SK-N-SH treated with all-trans-retinoic acid at 6 μM for 48 hours (cell line): ENCODE data around the gene CCDC106.

Experiments
- ATAC-seq: fragments of 200-7000 bp; cut with Tn5 transposase; 3 replicates; pipeline ENCODE4 v1.9.1; 2020; ENCODE audit warnings: mild to moderate bottlenecking, moderate library complexity
- ARNTL ChIP-seq: fragments of 450-650 bp; formaldehyde crosslinking; IDR thresholded peaks from 2 replicates; pipeline ENCODE4 v1.5.0; 2020; ENCODE audit warnings: low read depth, mild to moderate bottlenecking, moderate library complexity, borderline replicate concordance
- BACH2 ChIP-seq: fragments of 250-450 bp; sonication (Bioruptor Pico); IDR thresholded peaks from 2 replicates; pipeline ENCODE4 v1.9.0; 2021; ENCODE audit warnings: mild to moderate bottlenecking, borderline replicate concordance
- ESRRG ChIP-seq: fragments of 250-450 bp; sonication (Bioruptor Pico); IDR thresholded peaks from 2 replicates; pipeline ENCODE4 v1.6.1; 2021; ENCODE audit warnings: mild to moderate bottlenecking
- GLIS3 ChIP-seq: fragments of 250-450 bp; sonication (Bioruptor Pico); IDR thresholded peaks from 2 replicates; pipeline ENCODE4 v1.5.0; 2020; ENCODE audit warnings: mild to moderate bottlenecking, moderate library complexity
- OSR1 ChIP-seq: fragments of 250-450 bp; sonication (Bioruptor Pico); IDR thresholded peaks from 2 replicates; pipeline ENCODE4 v1.8.0; 2022; ENCODE audit warnings: moderate library complexity, mild to moderate bottlenecking, inconsistent platforms
- PPARA ChIP-seq: fragments of 250-450 bp; sonication (Bioruptor Pico); IDR thresholded peaks from 2 replicates; pipeline ENCODE4 v1.5.0; 2020; ENCODE audit warnings: mild to moderate bottlenecking, borderline replicate concordance
- RARB ChIP-seq: fragments of 250-450 bp; sonication (Bioruptor Pico); IDR thresholded peaks from 2 replicates; pipeline ENCODE4 v1.8.0; 2021; ENCODE audit warnings: mild to moderate bottlenecking, moderate library complexity
- SNAI2 ChIP-seq: fragments of 250-450 bp; sonication (Bioruptor Pico); IDR thresholded peaks from 2 replicates; pipeline ENCODE4 v1.5.0; 2020; ENCODE audit warnings: mild to moderate bottlenecking, moderate library complexity
- TCF4 ChIP-seq: fragments of 250-450 bp; sonication (Bioruptor Pico); IDR thresholded peaks from 2 replicates; pipeline ENCODE4 v1.8.0; 2021; ENCODE audit warnings: mild to moderate bottlenecking, moderate library complexity, borderline replicate concordance
- TOX ChIP-seq: fragments of 250-450 bp; sonication (Bioruptor Pico); IDR thresholded peaks from 2 replicates; pipeline ENCODE4 v1.8.0; 2021; ENCODE audit warnings: mild to moderate bottlenecking, moderate library complexity, borderline replicate concordance
- ZC3H10 ChIP-seq: fragments of 250-450 bp; sonication (Bioruptor Pico); IDR thresholded peaks from 2 replicates; pipeline ENCODE4 v1.5.1; 2021; ENCODE audit warnings: mild to moderate bottlenecking, moderate library complexity
- ZFP3 ChIP-seq: fragments of 250-450 bp; sonication (Bioruptor Pico); IDR thresholded peaks from 2 replicates; pipeline ENCODE4 v1.5.0; 2020; ENCODE audit warnings: mild to moderate bottlenecking, moderate library complexity
- ZFP30 ChIP-seq: fragments of 450-650 bp; formaldehyde crosslinking; IDR thresholded peaks from 2 replicates; pipeline ENCODE4 v1.5.0; 2022; ENCODE audit warnings: mild to moderate bottlenecking, moderate library complexity
- ZNF565 ChIP-seq: fragments of 450-650 bp; formaldehyde crosslinking; conservative IDR thresholded peaks from 2 replicates; pipeline ENCODE4 v1.5.0; 2020; ENCODE audit warnings: low read depth, mild to moderate bottlenecking, moderate library complexity
- ZNF70 ChIP-seq: fragments of 450-650 bp; formaldehyde crosslinking; IDR thresholded peaks from 2 replicates; pipeline ENCODE4 v1.5.0; 2020; ENCODE audit warnings: mild to moderate bottlenecking, moderate library complexity
- ZNF8 ChIP-seq: fragments of 450-650 bp; formaldehyde crosslinking; IDR thresholded peaks from 2 replicates; pipeline ENCODE4 v1.5.0; 2020; ENCODE audit warnings: mild to moderate bottlenecking, moderate library complexity
- TF ChIP-seq, protein P1 (sequence below): fragments of 250-450 bp; sonication (Bioruptor Pico); IDR thresholded peaks from 2 replicates; pipeline ENCODE4 v1.5.1; 2020; ENCODE audit warnings: low read depth, mild to moderate bottlenecking, moderate library complexity
- TF ChIP-seq, protein P2 (sequence below): fragments of 250-450 bp; sonication (Bioruptor Pico); IDR thresholded peaks from 2 replicates; pipeline ENCODE4 v1.5.1; 2021; ENCODE audit warnings: mild to moderate bottlenecking, moderate library complexity
- TF ChIP-seq, protein P3 (sequence below): fragments of 250-450 bp; sonication (Bioruptor Pico); IDR thresholded peaks from 2 replicates; pipeline ENCODE4 v1.8.0; 2021; ENCODE audit warnings: low read depth, mild to moderate bottlenecking, moderate library complexity, borderline replicate concordance
- TF ChIP-seq, protein P4 (sequence below): fragments of 250-450 bp; sonication (Bioruptor Pico); IDR thresholded peaks from 2 replicates; pipeline ENCODE4 v1.8.0; 2020; ENCODE audit warnings: mild to moderate bottlenecking, moderate library complexity, borderline replicate concordance
- TF ChIP-seq, protein P5 (sequence below): fragments of 250-450 bp; sonication (Bioruptor Pico); IDR thresholded peaks from 2 replicates; pipeline ENCODE4 v1.5.0; 2020; ENCODE audit warnings: mild to moderate bottlenecking, moderate library complexity

The CCDC106 gene

DNA sequence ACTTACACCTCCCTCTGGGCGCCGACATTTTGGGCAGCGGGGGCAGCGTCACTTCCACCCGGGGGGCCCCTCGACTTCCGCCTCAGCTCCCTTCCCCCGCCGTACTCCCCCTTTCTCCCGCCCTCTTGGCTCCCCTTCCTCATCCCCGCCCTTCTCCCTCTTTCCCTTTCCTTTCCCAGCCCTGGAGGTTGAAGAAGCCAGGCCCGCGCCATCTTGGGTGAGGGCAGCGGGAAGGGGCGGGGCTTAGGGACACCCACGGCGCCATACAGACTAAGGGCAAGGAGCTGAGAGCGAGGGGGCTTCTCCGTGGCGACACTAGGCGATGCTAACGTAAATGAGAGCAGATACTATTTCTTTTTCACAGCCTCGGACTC is 48.6 kb upstream of the CCDC106 start, which contains the start of gene FIZ1:
Gene FIZ1 (minus strand): TSS at position 50 of the 374 bp plus-strand sequence. CDS start 1,652 bp downstream, outside the sequence.
- peak; percentile 90 for ATAC-seq
- TF ChIP-seq ZFP30 (CRISPR knock-in tag) = no peak
- TF ChIP-seq, protein P1, sequence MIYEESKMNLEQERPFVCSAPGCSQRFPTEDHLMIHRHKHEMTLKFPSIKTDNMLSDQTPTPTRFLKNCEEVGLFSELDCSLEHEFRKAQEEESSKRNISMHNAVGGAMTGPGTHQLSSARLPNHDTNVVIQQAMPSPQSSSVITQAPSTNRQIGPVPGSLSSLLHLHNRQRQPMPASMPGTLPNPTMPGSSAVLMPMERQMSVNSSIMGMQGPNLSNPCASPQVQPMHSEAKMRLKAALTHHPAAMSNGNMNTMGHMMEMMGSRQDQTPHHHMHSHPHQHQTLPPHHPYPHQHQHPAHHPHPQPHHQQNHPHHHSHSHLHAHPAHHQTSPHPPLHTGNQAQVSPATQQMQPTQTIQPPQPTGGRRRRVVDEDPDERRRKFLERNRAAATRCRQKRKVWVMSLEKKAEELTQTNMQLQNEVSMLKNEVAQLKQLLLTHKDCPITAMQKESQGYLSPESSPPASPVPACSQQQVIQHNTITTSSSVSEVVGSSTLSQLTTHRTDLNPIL = no peak
- TF ChIP-seq PPARA (CRISPR knock-in tag) = no peak
- no peak for TF ChIP-seq RARB (CRISPR knock-in tag)
- TF ChIP-seq ESRRG (CRISPR knock-in tag) = no peak
- no peak for TF ChIP-seq ARNTL
- no peak for TF ChIP-seq OSR1 (CRISPR knock-in tag)
- TF ChIP-seq, protein P2, sequence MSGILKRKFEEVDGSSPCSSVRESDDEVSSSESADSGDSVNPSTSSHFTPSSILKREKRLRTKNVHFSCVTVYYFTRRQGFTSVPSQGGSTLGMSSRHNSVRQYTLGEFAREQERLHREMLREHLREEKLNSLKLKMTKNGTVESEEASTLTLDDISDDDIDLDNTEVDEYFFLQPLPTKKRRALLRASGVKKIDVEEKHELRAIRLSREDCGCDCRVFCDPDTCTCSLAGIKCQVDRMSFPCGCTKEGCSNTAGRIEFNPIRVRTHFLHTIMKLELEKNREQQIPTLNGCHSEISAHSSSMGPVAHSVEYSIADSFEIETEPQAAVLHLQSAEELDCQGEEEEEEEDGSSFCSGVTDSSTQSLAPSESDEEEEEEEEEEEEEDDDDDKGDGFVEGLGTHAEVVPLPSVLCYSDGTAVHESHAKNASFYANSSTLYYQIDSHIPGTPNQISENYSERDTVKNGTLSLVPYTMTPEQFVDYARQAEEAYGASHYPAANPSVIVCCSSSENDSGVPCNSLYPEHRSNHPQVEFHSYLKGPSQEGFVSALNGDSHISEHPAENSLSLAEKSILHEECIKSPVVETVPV (CRISPR knock-in tag) = no peak
- no peak for TF ChIP-seq ZC3H10
- TF ChIP-seq ZFP3 = no peak
- no peak for TF ChIP-seq ZNF8 (CRISPR knock-in tag)
- TF ChIP-seq BACH2 (CRISPR knock-in tag) = no peak

DNA sequence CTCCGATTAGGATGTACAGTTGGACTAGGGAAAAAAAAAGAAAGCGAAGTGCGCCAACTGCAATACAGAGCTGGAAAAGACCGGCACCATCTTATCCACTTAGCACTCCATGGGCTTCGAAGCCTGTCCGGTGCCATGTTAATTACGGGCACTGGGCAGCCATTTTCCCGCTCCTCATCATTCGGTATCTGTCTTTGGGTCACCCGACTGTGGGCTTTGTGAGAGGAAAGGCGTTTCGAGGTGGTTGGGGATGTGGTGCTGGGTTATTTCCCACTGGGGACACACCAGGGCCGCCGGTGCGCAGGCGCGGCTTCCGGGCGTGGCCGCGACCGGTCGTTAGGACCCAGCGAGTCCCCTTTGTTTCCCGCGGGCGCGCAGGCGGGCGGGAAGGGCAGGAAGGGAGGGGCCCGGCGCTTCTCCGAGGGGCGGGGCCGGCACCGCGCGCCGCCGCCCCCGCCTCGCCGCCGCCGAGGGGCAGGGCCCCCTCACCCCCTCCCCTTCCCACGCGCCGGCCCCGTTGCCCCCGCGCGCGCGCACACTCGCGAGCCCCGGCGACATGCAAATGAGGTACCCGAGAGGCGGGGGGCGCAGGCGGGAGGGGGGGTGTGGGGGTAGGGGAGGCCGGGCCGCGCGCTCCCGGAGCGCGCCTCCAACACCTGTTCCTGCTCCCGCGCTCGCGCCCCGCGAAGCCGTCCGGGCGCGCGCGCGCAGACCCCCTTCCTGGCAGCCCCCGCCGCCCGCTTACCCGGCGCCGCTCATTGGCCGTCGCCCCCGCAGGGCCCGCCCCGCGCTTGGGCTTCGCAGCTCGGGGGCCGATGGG is 48.0 kb upstream of the CCDC106 start, which contains the start of gene ZNF524:
Gene ZNF524 (plus strand): TSS at position 447 of the 820 bp plus-strand sequence. CDS start 1,825 bp downstream, outside the sequence.
- ATAC-seq = peak; percentile 74

DNA sequence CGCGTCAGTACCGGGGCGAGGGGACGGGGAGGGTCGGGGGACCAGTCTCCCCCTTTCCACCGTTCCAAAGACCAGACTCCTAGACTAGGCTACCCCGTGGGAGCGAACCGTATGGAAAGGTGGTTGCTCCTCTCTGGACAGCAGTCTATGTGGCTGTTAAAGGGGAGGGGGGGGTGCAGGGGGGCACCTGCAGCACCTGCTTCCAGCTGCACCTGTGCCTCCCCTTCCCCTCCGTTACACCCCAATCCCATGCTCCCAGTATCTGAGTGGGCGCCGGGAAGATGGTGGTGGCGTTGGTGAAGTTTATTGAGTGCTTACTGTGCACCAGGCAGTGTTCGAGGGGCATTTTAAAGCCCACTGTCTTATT is 47.4 kb upstream of the CCDC106 start:
- no peak for ATAC-seq
- TF ChIP-seq ZNF70 (no peak), ZC3H10 (no peak), TOX (no peak), RARB (CRISPR knock-in tag) (no peak), ARNTL (no peak), PPARA (CRISPR knock-in tag) (no peak), ZNF565 (CRISPR knock-in tag) (no peak)
- TF ChIP-seq, protein P3, sequence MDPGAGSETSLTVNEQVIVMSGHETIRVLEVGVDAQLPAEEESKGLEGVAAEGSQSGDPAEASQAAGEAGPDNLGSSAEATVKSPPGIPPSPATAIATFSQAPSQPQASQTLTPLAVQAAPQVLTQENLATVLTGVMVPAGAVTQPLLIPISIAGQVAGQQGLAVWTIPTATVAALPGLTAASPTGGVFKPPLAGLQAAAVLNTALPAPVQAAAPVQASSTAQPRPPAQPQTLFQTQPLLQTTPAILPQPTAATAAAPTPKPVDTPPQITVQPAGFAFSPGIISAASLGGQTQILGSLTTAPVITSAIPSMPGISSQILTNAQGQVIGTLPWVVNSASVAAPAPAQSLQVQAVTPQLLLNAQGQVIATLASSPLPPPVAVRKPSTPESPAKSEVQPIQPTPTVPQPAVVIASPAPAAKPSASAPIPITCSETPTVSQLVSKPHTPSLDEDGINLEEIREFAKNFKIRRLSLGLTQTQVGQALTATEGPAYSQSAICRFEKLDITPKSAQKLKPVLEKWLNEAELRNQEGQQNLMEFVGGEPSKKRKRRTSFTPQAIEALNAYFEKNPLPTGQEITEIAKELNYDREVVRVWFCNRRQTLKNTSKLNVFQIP (CRISPR knock-in tag) = no peak
- TF ChIP-seq, protein P4, sequence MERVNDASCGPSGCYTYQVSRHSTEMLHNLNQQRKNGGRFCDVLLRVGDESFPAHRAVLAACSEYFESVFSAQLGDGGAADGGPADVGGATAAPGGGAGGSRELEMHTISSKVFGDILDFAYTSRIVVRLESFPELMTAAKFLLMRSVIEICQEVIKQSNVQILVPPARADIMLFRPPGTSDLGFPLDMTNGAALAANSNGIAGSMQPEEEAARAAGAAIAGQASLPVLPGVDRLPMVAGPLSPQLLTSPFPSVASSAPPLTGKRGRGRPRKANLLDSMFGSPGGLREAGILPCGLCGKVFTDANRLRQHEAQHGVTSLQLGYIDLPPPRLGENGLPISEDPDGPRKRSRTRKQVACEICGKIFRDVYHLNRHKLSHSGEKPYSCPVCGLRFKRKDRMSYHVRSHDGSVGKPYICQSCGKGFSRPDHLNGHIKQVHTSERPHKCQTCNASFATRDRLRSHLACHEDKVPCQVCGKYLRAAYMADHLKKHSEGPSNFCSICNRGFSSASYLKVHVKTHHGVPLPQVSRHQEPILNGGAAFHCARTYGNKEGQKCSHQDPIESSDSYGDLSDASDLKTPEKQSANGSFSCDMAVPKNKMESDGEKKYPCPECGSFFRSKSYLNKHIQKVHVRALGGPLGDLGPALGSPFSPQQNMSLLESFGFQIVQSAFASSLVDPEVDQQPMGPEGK (CRISPR knock-in tag) = no peak

More for the DNA sequence above, 48.0 kb upstream of the CCDC106 start, which contains the start of gene ZNF524:
- TF ChIP-seq ZFP3 = no peak
- TF ChIP-seq ARNTL = no peak
- TF ChIP-seq TCF4 = no peak
- peak; percentile 48; the same call in 1 of the 2 replicates for TF ChIP-seq GLIS3 (CRISPR knock-in tag)
- TF ChIP-seq, protein P4 (CRISPR knock-in tag) = no peak
- TF ChIP-seq, protein P2 (CRISPR knock-in tag) = no peak
- TF ChIP-seq, protein P5, sequence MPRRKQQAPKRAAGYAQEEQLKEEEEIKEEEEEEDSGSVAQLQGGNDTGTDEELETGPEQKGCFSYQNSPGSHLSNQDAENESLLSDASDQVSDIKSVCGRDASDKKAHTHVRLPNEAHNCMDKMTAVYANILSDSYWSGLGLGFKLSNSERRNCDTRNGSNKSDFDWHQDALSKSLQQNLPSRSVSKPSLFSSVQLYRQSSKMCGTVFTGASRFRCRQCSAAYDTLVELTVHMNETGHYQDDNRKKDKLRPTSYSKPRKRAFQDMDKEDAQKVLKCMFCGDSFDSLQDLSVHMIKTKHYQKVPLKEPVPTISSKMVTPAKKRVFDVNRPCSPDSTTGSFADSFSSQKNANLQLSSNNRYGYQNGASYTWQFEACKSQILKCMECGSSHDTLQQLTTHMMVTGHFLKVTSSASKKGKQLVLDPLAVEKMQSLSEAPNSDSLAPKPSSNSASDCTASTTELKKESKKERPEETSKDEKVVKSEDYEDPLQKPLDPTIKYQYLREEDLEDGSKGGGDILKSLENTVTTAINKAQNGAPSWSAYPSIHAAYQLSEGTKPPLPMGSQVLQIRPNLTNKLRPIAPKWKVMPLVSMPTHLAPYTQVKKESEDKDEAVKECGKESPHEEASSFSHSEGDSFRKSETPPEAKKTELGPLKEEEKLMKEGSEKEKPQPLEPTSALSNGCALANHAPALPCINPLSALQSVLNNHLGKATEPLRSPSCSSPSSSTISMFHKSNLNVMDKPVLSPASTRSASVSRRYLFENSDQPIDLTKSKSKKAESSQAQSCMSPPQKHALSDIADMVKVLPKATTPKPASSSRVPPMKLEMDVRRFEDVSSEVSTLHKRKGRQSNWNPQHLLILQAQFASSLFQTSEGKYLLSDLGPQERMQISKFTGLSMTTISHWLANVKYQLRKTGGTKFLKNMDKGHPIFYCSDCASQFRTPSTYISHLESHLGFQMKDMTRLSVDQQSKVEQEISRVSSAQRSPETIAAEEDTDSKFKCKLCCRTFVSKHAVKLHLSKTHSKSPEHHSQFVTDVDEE (CRISPR knock-in tag) = peak; percentile 47; the same call in 1 of the 2 replicates
- TF ChIP-seq SNAI2 = peak; percentile 13; the same call in 1 of the 2 replicates
- no peak for TF ChIP-seq RARB (CRISPR knock-in tag)
- no peak for TF ChIP-seq ZNF8 (CRISPR knock-in tag)
- TF ChIP-seq ZNF70 = no peak
